Brain pericyte (primary cell): ENCODE results near the gene MRPS18C.
"Not testable (repeated sequence)": the region's sequence is repeated elsewhere in the genome, so short reads cannot be mapped to it uniquely, and the experiment has no call there.

Experiments used
- DNase-seq: peaks from one replicate; pipeline ENCODE4 v3.0.0-alpha.2; 2012; ENCODE audit warnings: low read depth, low spot score

MRPS18C gene

DNA sequence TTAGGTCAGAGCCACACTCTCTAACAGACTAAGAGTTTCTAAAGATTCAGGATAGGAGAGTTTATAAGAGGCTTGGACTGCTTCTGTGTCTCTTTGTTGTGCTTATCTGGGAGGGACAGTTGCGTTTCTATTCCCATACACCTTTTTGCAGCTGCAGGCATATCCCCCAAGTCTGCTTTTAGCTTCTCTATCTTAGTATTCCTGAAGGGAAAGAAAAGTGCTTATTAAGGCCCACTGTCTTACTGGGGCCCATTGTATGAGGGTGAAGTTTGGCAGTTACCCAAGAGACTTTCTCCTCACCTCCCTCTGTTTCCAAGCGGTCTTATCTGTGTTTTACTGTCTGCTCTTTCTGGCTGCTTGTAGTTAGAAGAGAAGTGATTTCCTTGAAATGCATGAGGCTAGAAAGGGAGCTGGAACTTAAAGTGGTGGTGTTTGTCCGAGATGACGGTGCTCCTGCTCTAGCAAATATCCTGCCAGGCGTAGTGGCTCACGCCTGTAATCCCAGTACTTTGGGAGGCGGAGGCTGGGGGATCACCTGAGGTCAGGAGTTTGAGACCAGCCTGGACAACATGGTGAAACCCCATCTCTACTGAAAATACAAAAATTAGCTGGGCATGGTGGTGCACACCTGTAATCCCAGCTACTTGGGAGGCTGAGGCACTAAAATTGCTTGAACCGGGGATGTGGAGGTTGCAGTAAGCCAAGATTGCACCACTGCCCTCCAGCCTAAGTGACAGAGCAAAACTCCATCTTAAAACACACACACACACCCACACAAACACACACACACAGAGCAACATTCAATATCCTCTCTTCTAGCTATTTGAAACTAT lies 40.4 kb downstream of the MRPS18C start:
- DNase-seq, result not testable (repeated sequence)

DNA sequence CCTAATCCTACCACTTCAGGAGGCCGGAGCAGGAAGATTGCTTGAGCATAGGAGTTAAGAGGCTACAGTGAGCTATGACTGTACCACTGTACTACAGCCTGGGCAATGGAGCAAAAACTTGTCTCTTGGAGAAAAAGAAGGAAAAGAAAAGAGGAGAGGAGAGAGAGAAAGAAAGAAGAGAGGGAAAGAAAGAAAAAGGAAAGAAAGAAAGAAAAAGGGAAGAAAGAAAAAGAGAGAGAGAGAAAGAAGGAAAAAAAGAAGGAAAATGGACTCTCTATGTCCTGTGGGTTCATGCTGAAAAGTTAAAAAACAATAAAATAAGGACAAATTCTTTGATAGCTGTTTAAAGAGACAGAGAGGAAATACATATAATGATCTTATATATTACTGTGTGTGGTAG lies 42.3 kb downstream of the MRPS18C start:
- DNase-seq, result no peak

DNA sequence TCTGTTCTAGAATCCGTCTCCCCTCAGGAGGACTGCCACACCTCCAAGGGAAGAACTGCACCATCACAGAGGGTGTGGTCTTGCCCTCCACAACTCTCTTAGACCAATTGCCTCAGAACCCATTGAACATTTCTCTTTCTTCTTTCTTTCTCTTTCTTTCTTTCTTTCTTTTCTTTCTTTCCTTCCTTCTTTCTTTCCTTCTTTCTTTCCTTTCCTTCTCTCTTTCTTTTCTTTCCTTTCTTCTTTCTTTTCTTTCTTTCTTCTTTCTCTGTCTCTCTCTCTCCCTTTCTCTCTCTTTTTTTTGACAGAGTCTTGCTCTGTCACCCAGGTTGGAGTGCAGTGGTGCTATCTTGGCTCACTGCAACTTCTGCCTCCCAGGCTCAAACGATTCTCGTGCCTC lies 45.8 kb downstream of the MRPS18C start:
- DNase-seq, result not testable (repeated sequence)

DNA sequence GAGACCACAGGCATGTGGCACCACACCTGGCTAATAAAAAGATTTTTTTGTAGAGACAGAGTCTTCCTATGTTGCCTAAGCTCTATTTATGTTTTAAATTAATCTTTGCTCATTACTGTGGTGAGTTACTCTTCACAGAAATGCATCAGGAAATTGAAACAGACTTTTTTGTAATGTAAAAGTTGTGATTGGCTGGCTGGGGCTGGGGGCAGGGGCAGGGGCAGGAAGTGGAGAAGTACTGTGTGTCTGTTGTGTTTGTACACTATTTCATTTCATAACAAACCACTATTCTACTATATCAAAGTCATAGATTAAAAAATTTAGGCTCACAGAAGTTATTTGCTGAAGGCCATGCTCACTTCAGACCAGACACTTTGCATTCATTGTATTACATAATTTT lies 48.1 kb downstream of the MRPS18C start:
- no peak for DNase-seq

DNA sequence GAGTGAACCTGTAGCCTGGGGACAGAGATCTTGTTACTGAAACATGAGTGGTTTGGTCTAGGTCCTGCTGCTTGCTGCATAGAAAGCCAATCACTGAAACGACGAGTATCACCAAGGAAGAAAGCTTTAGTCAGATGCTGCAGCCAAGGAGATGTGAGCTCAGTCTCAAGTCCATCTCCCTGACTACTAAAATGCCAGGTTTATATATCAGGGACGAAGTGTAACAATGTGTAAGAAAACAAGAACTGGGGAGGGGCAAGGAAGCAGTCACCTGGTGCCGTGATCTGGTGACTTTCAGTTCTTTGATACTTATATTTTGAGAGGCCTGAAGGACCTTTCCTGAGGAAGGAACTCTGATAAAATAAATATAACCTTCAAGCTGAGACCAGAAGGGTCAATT lies 48.6 kb downstream of the MRPS18C start:
- DNase-seq, result no peak

DNA sequence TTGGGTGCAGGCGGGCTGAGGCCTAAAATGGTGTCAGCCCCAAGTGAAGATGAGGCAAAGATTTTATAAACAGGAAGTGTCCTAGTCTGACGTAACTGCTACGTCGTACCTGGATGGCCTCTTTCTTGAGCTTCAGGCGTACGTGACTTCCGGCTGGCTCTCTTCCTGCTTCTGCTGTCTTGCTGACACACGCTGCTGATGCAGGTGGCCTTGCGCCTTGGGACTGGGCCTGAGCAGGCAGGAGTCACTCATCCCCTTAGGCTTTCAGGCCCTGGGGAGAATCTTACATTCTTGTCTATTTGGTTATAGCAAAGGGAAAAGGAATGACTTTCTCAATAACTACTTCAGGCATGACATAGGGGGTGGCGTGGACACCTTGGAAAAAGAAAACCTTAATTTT lies 49.1 kb downstream of the MRPS18C start:
- no peak for DNase-seq

DNA sequence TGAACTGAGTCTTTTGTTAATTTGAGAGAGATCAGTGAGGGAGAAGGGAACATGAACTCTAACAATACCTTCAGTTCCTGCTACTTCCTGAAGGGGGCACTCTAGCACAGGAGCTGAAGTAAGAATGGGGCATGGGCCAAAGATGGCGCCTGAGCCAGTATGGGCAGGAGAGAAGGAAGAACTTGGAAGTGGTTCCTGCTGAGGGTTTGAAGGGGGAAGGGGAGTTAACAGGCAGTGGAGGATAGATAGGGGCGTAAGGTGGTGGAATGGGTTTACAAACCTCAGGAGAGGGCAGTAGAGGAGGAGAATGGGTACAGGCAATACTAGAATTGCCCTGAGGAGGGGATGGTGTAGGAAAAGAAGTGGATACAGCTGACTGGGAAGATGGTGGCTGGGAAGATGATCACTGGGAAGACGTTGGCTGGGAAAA lies 53.3 kb downstream of the MRPS18C start:
- DNase-seq, result not testable (repeated sequence)

DNA sequence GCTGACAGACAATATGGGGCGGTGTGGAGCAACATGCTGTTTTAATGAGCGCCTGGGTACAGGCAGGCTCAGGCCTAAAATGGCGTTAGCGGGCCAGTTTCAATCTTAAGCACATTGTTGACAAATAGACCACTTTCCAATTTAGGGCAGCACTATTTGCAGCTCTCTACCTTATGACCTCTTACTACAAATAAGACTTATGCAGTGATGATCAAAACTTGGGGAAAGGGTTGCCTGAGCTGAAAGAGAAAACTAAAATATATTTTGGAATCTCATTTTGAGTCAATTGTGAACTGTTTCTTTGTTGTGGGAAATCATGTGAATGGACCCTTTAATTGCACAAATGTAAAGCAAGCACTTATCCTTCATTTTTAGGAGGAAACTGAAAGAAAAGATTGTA lies 54.6 kb downstream of the MRPS18C start:
- no peak for DNase-seq
